Stimulated activated naive CD8-positive, alpha-beta T cell treated with anti-CD3 and anti-CD28 coated beads, Interleukin-15, Interleukin-2, amounts not matched to agents 100 ng/mL and 50 ng/mL, for 24 hours (primary cell): ENCODE results near the gene PPDPF.
A peak's percentile ranks its signal among the peaks of the same experiment; 100 is the strongest.
"Not testable (repeated sequence)": the region's sequence is repeated elsewhere in the genome, so short reads cannot be mapped to it uniquely, and the experiment has no call there.

Source experiments
- H3K27ac Mint-ChIP-seq: one replicate; pipeline ENCODE4 v1.8.0; 2021; ENCODE audit warnings: mild to moderate bottlenecking, mixed read lengths
- H3K27me3 Mint-ChIP-seq: one replicate; pipeline ENCODE4 v1.8.0; 2021; ENCODE audit warnings: mixed read lengths
- H3K36me3 Mint-ChIP-seq: one replicate; pipeline ENCODE4 v1.8.0; 2021; ENCODE audit warnings: low read depth, mixed read lengths
- H3K4me1 Mint-ChIP-seq: one replicate; pipeline ENCODE4 v1.8.0; 2021; ENCODE audit warnings: low read depth, mixed read lengths
- H3K4me3 Mint-ChIP-seq: one replicate; pipeline ENCODE4 v1.8.0; 2021; ENCODE audit warnings: mild to moderate bottlenecking, mixed read lengths
- H3K9me3 Mint-ChIP-seq: one replicate; pipeline ENCODE4 v1.8.0; 2021; ENCODE audit warnings: mixed read lengths

PPDPF gene, protein sequence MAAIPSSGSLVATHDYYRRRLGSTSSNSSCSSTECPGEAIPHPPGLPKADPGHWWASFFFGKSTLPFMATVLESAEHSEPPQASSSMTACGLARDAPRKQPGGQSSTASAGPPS

DNA sequence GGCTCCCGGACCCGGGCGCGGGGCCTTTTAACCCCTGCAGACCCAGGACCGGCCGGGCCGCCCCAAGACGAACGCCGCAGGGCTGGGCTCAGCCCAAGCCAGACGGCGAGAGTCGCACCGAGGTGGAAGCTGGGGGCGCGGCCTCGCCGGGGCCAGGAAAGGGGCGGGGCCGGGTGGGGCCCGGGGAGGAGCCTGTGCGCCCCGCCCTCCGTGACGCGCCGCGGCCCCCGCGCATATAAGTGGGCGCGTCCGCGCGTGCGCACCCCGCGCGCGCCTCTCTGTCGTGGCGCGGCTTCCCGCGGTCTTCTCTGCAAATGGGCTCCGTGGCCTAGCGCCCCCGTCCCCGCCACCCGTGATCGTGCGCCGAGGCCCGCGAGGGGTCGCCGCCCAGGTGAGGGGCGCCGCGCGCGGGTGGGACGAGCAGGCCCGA is at the start of gene PPDPF:
Gene PPDPF (plus strand): TSS at position 262 of the 430 bp plus-strand sequence. CDS start 544 bp downstream, outside the sequence.
- H3K4me3 Mint-ChIP-seq, result peak within 1 kb of the TSS; percentile 83
- peak within 1 kb of the TSS; percentile 52 for H3K27ac Mint-ChIP-seq
- peaks cover 5% of the 10 kb centered on the region for H3K9me3 Mint-ChIP-seq
- peaks cover 10% of the 10 kb centered on the region for H3K4me1 Mint-ChIP-seq
- no peaks in the 10 kb centered on the region for H3K27me3 Mint-ChIP-seq
- H3K36me3 Mint-ChIP-seq, result peaks cover 18% of the 10 kb centered on the region

DNA sequence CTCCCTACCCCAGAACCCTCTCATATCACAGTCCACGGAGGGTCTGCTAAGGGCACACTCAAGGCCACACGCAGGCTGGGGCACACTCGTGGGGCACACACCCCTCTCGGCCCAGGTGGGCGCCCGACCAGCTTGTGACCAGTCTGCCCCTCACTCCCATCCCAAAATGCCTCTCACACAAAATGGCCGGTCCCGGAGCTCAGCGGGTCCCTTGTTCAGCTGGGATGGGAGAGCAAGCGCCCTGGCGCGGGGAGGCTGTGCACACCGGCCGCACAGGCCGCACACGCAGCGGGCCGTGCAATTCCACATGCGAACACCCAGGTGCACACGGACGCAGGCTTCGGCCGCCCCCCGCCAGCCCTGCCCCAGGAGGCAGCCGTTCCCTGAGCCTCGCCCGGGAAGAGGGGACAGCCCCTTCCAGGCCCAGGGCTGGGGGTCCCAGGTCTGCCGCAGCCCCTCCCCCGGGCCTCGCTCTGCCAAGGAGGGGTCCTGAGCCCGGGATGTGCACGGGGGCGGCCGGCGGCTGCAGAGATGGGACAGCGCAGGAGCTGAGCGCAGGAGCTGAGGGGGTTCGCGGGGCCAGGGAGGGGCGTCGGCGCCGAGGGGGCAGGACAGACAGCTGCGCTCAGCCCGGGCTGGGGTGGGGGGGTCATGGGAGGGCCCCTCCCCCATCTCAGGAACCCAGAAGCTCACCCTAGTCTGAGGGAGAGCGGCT is 49.4 kb upstream of the PPDPF start:
- Mint-ChIP-seq H3K27ac (no peak overlapping the region), H3K27me3 (peaks cover 26% of the 10 kb centered on the region), H3K4me3 (no peak overlapping the region), H3K36me3 (no peaks in the 10 kb centered on the region), H3K4me1 (peaks cover 8% of the 10 kb centered on the region), H3K9me3 (no peaks in the 10 kb centered on the region)

GRCh38 chr20:63471717-63471980 is 48.9 kb upstream of the PPDPF start:
- H3K9me3 Mint-ChIP-seq, result no peaks in the 10 kb centered on the region
- H3K27me3 Mint-ChIP-seq, result peaks cover 29% of the 10 kb centered on the region
- no peak overlapping the region for H3K4me3 Mint-ChIP-seq
- no peaks in the 10 kb centered on the region for H3K36me3 Mint-ChIP-seq
- H3K4me1 Mint-ChIP-seq, result peaks cover 8% of the 10 kb centered on the region
- H3K27ac Mint-ChIP-seq, result no peak overlapping the region

DNA sequence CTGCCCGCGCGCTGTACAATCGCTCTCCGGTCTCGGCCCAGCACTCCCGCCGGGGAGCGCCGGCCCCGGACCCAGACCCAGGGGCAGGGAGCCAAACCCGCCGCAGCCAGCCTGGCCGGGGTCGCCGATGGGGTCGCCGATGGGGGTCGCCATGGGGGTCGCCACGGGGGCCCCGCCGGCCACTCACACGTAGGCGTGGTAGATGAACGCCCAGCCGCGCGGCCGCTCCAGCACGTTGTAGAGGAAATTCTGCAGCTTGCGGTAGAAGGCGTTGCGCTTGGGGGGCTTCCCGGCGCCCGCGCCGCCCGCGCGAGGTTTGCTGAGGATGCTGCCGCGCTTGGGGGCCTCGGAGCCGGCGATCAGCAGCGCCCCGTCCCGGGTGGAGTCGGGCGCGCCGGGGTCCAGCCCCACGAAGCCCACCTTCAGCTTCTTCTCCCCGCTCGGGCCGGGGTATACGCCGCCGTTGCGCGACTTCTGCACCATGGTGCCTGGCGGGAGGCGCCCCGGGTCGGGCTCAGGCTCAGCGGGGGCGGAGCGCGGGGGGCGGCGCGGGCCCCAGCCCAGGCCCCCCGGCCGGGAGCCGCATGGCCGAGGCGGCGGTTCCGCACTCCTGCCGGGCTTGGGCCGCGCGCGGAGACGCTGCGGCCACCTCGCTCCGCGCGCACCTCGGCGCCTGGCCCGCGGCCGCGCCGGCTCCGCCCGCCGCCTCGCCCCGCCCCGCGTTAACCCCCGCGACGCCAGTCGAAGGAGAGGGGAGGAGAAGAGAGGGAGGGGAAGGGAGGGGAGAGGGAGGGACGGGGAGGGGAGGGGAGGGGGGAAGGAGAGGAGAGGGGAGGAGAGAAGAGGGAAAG is 48.4 kb upstream of the PPDPF start, which contains the start of gene KCNQ2:
Gene KCNQ2 (minus strand): TSS at position 675 of the 851 bp plus-strand sequence. CDS start 192 bp downstream, at position 483.
- H3K4me1 Mint-ChIP-seq, result peaks cover 8% of the 10 kb centered on the region

GRCh38 chr20:63472862-63473390 is 47.6 kb upstream of the PPDPF start:
- H3K27ac Mint-ChIP-seq, result no peak overlapping the region
- peaks cover 37% of the 10 kb centered on the region for H3K27me3 Mint-ChIP-seq
- H3K4me1 Mint-ChIP-seq, result peaks cover 8% of the 10 kb centered on the region
- no peak overlapping the region for H3K4me3 Mint-ChIP-seq
- no peaks in the 10 kb centered on the region for H3K9me3 Mint-ChIP-seq
- no peaks in the 10 kb centered on the region for H3K36me3 Mint-ChIP-seq

More for the DNA sequence above, 48.4 kb upstream of the PPDPF start, which contains the start of gene KCNQ2:
- no peak within 1 kb of the TSS for H3K27ac Mint-ChIP-seq
- H3K9me3 Mint-ChIP-seq, result no peaks in the 10 kb centered on the region
- no peak within 1 kb of the TSS for H3K4me3 Mint-ChIP-seq
- H3K36me3 Mint-ChIP-seq, result no peaks in the 10 kb centered on the region
- H3K27me3 Mint-ChIP-seq, result peaks cover 31% of the 10 kb centered on the region

DNA sequence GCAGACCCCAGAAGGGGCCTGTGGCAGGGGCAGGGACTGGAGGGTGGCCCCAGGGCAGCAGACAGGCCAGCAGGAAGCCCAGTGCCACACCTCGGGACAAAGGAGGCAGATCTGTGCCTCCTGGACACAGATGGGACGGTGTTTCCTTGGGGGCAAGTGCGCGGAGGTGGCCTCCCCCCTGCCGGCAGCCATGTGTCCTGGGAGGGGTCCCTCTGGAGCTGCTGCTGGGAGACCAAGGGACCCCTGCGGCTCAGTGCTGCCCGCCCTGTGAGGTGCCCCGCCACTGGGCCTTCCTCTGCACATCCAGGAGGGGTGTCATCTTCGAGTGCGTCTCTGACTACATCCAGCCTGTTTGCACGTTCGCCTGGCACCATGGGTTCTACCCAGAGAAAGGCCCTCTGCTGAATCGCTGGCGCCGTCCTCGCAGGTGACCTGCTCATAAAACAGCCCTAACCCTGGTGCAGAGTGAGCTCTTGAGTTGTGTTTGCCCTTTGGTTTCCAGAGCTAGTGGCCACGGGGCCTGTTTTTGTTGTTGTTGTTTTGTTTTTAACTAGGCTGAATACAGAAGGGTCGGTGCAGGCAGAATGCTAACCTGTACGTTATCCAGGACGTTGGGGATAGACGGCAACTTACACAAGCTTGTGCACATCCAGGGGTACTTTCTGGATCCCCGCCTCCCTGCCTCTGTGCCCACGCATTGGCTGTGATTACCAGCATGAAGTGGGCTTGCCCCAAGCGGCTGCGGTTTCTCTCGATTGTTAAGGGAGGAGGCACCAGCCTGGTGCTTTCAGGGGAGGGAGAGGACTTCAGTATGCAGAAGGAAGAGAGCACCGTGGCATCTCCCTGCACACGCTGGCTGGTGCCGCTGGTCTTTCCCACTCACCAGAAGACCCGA is 46.8 kb upstream of the PPDPF start:
- Mint-ChIP-seq H3K9me3 (no peaks in the 10 kb centered on the region), H3K4me1 (peaks cover 8% of the 10 kb centered on the region), H3K4me3 (no peak overlapping the region), H3K27ac (no peak overlapping the region), H3K36me3 (no peaks in the 10 kb centered on the region), H3K27me3 (peaks cover 45% of the 10 kb centered on the region)

DNA sequence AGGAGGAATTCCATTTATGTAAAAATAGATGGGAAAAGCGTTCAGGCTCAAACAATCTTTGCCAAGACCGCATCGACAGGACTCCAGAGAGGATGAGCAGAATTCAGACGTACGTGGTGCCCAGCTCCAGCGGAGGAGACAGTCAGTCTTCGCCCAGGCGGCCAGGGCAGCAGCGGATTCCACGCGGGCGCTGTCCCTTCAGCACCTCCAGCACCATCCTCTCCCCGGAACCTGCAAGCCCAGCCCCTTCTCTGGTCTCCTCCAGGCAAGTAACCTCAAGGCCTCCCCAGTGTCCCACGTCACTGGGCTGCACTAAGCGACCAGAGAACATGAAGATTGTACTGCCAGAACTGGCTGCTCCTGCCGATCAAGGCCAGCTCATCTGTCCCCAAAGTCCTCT is 45.4 kb upstream of the PPDPF start:
- Mint-ChIP-seq H3K27me3 (peaks cover 49% of the 10 kb centered on the region), H3K4me1 (peaks cover 8% of the 10 kb centered on the region), H3K4me3 (no peak overlapping the region), H3K27ac (no peak overlapping the region), H3K36me3 (no peaks in the 10 kb centered on the region), H3K9me3 (no peaks in the 10 kb centered on the region)

GRCh38 chr20:63477061-63477616 is 43.4 kb upstream of the PPDPF start:
- Mint-ChIP-seq H3K36me3 (no peaks in the 10 kb centered on the region), H3K27me3 (peaks cover 52% of the 10 kb centered on the region), H3K4me3 (no peak overlapping the region), H3K27ac (no peak overlapping the region), H3K9me3 (no peaks in the 10 kb centered on the region), H3K4me1 (peaks cover 8% of the 10 kb centered on the region)

DNA sequence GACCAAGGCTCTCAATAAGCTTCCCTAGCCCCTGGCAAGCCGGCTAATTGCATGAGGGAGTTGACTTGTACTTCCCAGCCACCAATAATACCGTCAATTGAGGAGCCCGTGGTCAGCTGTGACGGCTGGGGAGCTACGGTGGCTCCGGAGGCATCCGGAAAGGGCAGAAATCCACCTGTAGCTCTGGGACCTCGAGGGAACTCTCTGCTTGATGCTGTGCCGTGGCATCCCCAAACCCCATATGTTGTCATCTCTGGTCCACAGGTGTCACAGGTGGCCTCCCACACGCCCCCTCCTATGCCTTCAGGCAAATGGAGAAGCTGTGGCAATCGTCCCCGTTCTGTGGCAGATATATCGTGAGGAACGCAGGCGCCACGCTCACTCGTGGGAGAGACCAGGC is 42.6 kb upstream of the PPDPF start:
- H3K27ac Mint-ChIP-seq, result no peak overlapping the region
- no peaks in the 10 kb centered on the region for H3K9me3 Mint-ChIP-seq
- H3K27me3 Mint-ChIP-seq, result peaks cover 56% of the 10 kb centered on the region

DNA sequence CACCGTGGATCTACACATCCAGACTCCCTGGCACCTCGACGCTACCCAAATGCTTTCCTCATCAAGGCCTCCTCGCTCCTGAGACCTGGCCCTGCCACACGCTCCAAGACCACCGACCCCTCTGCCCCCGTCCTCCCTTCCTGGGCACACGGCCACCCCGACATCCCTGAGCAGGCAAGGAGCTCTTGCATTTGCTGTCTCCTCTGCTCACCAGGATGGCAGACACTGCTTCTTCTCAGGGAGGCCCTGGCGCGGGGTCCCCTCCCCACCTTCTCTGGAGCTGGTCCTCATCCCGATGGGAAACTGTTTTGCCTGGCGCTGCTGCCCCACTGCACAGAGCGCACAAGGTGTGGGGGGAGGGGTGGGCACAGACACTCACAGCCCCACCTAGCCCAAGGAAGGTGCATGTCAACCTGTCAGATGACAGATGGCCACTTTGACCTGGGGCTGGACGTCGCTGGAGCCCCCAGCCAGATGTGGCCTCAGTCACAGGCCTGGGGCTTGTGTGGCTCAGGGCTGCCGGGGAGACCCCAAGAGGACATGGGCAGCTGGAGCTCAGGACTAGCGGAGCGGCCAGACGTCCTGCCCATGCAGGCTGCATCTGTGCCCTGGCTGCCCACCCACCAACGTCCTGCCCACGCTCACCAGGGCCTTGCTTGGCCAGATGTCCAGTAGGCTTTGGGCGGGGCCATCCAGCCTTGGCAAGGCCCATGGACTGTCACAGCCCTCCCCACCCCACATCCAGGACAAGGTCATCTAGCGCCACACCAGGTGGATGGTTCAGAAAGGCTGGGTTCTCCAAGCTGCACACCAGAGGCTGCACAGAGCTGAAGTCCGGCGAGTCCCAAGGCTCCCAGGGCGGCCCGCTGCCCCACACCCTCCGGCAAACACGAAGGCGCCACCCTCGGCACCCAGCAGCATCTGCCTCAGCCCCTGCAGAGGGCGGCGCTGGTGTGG is 41.9 kb upstream of the PPDPF start:
- peaks cover 58% of the 10 kb centered on the region for H3K27me3 Mint-ChIP-seq
- no peak overlapping the region for H3K4me3 Mint-ChIP-seq

More for the DNA sequence above, 42.6 kb upstream of the PPDPF start:
- peaks cover 8% of the 10 kb centered on the region for H3K4me1 Mint-ChIP-seq
- no peaks in the 10 kb centered on the region for H3K36me3 Mint-ChIP-seq
- no peak overlapping the region for H3K4me3 Mint-ChIP-seq

GRCh38 chr20:63479695-63480419 is 40.7 kb upstream of the PPDPF start:
- H3K9me3 Mint-ChIP-seq, H3K27ac Mint-ChIP-seq, H3K36me3 Mint-ChIP-seq, H3K4me3 Mint-ChIP-seq, H3K4me1 Mint-ChIP-seq: not testable (repeated sequence)
- peaks cover 51% of the 10 kb centered on the region for H3K27me3 Mint-ChIP-seq

More for the DNA sequence above, 41.9 kb upstream of the PPDPF start:
- Mint-ChIP-seq H3K9me3 (no peaks in the 10 kb centered on the region), H3K36me3 (no peaks in the 10 kb centered on the region), H3K4me1 (peaks cover 8% of the 10 kb centered on the region), H3K27ac (no peak overlapping the region)

GRCh38 chr20:63481503-63481902 is 39.1 kb upstream of the PPDPF start:
- Mint-ChIP-seq H3K4me1 (no peaks in the 10 kb centered on the region), H3K4me3 (no peak overlapping the region), H3K27ac (no peak overlapping the region), H3K9me3 (no peaks in the 10 kb centered on the region), H3K36me3 (no peaks in the 10 kb centered on the region), H3K27me3 (peaks cover 49% of the 10 kb centered on the region)
